Measurements from ENCODE around the gene ZBTB7C.

DNA sequence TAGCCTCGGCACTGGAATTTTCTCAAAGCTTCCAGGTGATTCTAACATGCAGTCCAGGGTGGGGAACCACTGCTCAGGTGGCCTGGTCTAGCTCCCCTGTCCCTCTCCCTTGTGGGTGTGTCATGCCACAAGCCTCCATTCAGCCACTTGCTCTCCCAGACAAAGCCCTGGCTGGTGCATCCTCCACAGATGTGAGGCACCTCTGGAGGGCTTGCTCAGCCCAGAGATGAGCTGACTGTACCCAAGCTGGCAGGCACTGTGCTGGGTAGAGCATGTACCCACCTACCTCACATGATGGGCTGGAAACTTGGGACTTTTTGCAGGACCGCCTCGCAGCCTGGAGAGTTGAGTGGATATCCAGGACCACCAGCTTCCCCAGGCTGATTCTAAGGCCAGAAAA is 88.1 kb downstream of the ZBTB7C start:
- TF ChIP-seq, protein P1, sequence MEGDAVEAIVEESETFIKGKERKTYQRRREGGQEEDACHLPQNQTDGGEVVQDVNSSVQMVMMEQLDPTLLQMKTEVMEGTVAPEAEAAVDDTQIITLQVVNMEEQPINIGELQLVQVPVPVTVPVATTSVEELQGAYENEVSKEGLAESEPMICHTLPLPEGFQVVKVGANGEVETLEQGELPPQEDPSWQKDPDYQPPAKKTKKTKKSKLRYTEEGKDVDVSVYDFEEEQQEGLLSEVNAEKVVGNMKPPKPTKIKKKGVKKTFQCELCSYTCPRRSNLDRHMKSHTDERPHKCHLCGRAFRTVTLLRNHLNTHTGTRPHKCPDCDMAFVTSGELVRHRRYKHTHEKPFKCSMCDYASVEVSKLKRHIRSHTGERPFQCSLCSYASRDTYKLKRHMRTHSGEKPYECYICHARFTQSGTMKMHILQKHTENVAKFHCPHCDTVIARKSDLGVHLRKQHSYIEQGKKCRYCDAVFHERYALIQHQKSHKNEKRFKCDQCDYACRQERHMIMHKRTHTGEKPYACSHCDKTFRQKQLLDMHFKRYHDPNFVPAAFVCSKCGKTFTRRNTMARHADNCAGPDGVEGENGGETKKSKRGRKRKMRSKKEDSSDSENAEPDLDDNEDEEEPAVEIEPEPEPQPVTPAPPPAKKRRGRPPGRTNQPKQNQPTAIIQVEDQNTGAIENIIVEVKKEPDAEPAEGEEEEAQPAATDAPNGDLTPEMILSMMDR (conservative IDR thresholded peaks at IDR 0.05) = no peak
- no peak for TF ChIP-seq ZFX (IDR thresholded peaks at IDR 0.05)
